HG03571 (cell line): ENCODE measurements around the gene RBM28.
"Not testable (repeated sequence)": the region's sequence is repeated elsewhere in the genome, so short reads cannot be mapped to it uniquely, and the experiment has no call there.

Source experiments
- ATAC-seq: cut with Tn5 transposase; IDR thresholded peaks from one replicate; pipeline ENCODE4 v1.9.1; 2021; ENCODE audit not compliant: unreplicated experiment

Gene RBM28

DNA sequence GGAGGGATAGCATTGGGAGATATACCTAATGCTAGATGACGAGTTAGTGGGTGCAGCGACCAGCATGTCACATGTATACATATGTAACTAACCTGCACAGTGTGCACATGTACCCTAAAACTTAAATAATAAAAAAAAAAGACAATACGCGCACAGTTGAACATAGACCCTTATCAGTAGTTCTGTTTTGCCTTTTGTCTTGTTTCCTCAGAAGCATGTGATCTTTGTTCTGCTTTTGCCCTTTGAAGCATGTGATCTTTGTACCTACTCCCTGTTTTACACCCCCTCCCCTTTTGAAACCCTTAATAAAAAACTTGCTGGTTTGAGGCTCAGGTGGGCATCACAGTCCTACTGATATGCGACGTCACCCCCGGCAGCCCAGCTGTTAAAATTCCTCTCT lies 45.7 kb downstream of the RBM28 start:
- not testable (repeated sequence) for ATAC-seq

DNA sequence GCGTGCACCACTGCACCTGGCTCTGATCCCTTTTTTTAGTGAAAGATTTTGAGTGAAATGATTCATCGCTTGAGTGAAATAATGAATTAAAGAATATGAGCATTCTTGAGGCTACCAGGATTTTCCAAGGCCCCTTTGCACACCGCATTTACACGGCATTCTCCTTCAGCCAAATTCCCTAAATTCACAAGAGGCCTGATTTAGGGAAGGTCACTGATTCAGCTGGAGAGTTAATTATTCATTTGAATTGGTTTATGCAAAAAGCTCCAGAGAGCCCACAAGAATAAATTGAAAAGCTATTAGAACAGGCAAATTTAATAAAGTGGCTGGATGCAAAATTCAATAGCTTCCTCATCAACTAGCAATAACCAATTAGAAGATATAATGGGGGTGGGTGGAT lies 56.2 kb downstream of the RBM28 start:
- no peak for ATAC-seq

DNA sequence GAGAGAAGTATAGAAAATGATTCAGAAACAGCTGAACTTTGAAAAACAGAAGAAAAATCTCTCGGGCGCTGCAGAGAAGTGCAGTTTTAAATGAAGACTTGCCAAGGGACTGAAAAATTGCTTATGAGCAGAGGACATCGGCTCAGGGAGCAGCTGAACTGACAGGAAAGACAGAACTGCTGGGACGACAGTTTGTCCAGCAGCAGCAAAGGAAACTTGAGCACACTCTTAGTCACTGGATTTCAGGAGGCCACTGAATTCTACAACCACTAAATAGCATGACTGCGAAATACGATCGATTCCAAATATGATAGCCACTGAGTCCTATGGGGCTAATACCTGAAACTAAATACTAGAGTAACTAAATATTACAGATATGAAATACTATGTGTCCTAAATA lies 59.6 kb downstream of the RBM28 start:
- no peak for ATAC-seq

DNA sequence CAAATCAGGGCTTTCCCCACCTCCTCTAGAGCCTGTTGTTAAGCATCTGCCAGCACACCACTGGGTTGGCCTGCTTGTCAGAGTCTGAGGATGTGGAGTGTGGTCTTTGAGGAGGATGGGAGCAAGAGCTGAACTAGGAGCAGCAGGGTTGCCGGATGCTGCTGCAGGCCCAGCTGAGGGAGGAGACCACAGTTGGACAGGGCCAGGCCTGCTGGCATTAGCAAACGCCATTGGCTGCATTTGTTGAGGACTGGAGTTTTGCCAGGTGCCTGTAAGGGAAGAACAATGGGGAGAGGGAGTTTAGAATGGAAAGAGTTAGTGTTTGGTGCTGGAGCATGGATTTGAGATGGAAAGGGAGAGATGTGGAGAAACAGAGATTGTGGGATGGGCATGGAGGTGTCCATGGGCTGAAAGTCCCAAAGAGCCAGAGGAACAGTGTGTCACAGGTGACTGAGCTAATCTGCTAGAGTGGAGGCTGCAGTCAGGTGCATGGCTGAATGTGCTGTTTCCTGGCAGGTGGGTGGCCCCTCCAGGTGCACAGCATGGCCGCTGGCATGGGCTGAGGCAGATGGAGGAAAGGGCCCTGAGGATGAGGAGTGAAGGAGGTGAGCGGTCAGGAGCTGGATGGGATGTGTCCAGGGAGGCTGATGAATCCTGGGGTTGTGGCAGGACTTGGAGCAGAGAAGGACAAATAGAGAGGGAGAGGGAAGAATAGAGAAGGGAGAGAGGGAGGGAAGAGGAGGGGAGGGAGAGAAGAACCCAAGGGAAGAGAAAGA lies 61.9 kb downstream of the RBM28 start:
- ATAC-seq = no peak

DNA sequence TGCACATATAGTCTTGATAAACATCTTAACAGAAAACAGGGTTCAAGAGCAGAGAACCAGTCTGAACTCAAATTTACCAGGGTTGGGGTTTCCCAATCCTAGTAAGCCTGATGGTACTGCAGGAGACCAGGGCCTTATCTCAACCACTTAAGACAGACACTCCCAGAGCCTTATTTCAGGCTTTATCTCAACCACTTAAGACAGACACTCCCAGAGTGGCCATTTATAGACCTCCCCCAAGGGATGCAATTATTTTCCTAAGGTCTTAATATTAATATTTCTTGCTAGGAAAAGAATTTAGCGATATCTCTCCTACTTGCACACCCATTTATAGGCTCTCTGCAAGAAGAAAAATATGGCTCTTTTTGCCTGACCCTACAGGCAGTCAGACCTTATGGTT lies 63.3 kb downstream of the RBM28 start:
- ATAC-seq = not testable (repeated sequence)

DNA sequence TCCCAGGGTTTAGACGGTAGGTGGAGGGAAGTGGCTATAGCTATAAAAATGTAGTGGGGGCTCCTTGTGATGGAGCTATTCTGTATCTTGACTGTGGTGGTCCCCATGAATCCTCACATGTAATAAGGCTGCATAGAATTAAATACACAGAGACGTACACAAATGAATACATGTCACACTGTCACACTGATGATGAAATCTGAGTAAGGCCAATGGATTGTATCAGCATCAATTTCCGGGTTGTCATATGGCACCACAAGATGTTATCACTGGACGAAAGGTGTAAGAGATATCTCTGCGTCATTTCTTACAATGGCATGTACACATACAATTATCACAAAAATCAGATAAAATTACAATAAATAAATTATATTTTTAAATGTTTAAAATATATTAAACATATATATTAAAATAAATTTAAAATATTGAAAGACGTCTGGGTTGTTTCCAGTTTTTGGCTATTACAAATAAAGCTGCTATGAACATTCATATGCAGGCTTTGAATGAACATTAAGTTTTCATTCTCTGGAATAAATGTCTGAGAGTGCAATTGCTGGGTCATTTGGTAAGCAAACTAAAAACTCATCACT lies 64.5 kb downstream of the RBM28 start:
- ATAC-seq = no peak

DNA sequence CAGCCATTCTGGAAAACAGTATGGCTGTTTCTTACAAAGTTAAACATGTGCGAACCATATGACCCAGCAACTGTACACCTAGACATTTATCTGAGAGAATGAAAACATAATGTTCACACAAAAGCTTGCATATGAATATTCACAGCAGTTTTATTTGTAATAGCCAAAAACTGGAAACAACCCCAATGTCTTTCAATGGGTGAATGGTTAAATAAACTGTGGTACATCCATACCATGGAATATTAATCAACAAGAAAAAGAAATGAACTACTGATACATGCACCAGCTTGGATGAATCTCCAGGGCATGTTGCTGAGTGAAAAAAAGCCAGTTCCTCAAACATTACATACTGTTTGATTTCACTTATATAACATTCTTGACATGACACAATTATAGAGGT lies 65.3 kb downstream of the RBM28 start:
- no peak for ATAC-seq

DNA sequence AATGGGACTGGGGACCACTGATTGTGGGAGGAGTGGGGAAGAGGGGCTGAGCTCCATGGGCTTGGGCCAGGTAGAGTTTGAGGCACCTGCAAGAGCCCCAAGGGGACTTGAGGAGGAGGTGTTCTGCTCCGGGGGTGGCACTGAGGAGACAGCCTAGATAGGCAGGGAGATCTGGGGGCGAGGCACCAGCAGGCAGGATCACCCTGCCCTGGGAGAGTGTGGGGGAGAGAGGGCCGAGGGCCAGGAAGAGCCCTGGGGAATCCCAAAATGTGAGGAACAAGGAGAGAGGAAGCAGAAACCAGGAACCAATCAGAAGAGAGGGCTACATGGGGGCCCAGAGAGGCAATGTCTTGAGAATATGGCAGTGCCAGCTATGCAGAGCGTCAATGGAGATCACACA lies 68.0 kb downstream of the RBM28 start:
- ATAC-seq = no peak

DNA sequence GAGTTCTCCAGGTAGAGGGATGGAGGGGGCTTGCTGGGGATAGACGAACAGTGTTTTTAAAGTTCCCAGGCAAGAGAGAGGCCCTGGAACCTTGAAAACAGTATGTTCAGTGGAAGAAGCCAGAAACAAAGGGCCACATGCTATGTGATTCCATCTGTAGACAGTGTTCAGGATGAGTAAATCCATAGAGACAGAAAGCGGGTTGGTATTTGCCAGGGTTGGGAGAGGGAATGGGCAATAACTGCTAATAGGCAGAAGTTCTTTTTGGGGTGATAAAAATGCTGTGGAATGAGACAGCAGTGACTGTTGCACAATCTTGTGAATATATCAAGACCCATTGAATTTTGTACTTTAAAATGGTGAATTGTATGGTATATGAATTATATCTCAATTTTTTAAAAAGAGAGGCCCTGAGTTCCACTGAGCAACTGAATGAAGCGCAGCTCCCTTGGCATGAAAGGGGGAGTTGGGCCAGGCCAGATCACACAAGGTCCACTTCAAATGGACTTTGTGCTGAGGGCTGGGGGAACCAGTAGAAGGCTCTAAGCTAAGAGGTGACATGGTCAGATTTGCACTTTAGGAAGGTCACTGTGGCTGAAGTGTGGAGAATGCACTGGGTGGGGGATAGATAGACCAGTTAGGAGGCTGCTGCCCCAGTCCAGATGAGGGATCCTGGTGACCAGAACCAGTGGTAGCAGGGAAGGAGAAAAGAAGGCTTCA lies 68.7 kb downstream of the RBM28 start:
- no peak for ATAC-seq

DNA sequence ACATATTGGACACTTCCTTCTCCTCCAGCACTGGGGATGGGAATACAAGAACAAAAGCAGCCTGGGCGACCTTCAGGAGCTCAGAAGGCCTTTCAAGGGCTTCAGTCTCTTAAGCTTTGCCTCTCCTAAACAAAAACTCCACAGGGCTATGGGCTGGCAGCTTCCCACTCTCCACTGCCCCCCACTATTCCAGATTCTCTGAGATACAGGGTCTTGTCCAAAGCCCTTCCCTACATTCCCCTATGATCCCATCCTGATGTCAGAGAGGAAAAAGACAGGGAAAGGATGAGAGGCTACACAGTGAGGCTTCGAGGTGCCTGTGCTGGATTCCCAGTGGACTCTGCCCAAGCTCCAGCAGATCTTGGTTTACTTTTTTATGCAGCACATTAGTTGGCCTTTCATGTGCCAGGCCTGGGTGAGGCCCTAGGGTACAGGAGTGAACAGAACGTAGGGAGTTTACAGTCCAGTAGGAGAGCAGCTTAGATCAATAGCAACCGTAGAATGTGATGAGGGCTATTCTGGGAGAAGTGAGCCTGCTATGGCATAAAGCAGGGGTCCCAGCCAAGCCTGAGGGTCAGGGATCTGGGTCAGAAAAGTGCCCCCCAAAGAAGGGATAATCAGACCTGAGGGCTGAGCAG lies 69.3 kb downstream of the RBM28 start:
- no peak for ATAC-seq

DNA sequence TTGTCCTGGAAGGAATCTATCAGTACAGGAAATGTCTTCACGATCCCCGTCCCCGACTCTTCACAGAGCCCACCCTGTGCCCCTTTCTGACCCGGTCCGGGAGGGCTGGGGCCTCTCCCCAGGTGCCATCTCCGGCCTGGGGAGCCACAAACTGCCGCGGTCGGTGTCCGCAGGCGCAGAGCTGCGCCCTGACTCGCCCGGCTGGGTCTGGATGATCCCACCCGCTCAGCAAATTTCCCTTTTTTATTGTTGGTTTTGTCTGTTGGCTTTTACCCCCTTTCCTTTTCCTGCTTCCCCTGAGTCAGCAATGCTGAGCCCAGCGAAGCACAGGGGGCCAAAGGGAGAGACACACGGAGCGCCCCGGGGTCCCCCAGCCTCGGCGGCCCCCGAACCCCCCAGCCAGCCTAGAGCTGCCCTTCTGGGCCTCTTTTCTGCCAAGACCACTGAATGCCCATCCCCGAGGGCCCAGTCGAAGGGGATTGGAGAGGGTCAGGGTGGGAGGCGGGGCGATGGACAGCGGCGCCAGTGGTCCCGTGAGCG lies 71.7 kb downstream of the RBM28 start:
- ATAC-seq = no peak

DNA sequence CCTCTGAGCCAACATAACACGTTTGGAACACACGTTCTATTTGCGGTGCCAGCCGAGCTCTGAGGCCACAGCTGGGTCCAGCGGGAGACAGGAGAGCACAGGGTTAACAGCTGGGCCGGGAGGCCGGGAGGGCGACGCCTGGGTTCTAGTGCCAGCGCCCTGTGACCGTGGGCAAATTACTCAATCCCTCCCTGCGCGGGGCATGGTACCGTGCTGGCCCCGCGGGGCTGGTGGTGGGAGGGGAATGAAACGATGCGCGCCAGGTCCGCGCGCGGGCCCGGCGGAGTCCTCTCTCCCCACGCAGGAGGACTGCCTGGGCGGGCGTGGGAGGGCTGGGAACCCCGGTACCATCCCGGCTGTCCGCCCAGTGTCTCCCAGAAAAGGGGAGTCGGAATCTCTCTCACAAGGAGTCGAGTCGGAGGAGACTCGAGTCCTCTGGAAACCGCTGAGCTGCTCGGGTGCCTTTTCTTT lies 72.2 kb downstream of the RBM28 start:
- ATAC-seq = no peak

DNA sequence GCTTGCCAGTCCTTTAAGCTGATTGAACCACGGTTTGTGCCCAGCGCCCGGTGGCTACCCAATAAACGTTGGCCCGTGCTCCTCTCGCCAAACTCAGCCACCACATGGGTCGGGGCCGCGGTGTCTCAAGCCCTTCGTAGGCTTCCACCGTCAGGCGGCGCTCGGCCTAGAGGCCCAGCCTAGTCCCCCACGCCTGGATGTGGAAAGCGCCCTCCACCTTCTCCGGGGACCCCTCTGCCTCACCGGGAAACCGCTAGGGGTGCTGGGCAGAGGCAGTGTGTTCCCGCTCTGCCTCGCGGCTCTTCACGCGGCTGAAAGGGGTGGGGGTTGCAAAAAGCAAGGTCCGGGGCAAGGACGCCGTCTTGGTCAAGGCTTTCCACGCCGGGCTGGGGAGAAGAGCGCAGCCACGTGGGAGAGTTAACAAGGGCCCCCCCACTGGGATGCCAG lies 72.9 kb downstream of the RBM28 start:
- ATAC-seq = no peak

DNA sequence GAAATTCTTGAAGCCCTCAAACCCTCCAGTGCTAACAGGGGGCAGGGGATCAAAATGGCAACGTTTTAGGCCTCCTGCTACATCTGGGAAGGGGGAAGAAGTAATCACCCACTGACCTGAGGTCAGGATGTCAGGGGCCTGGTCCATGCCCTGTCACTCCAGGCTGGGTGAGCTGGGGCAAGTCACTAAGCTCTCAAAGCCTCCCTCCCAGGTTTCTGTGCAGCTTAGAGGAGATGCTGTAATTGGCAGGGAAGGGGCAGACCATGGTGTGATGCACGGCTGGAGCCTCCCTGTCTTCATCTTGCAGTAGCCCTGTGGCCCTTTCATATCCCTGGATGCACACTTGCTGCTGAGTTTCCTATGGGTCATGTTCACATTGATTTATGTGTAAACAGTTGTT lies 75.5 kb downstream of the RBM28 start:
- no peak for ATAC-seq

DNA sequence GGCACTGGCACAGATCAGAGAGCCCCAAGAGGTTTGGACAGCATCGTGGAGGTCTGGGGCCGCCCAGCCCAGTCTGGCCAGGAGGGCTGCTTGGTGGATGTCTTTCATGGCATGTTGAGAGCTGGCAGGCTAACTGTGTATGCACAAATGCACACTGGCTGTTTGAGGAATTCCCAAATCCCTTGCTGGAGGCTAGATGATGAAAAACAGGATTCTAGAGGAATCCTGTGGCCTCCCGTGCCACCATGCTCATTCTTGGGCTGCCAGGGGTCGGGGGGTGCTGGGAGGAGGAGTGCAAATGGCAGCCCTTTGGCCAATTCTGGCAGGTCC lies 76.1 kb downstream of the RBM28 start:
- ATAC-seq = no peak

DNA sequence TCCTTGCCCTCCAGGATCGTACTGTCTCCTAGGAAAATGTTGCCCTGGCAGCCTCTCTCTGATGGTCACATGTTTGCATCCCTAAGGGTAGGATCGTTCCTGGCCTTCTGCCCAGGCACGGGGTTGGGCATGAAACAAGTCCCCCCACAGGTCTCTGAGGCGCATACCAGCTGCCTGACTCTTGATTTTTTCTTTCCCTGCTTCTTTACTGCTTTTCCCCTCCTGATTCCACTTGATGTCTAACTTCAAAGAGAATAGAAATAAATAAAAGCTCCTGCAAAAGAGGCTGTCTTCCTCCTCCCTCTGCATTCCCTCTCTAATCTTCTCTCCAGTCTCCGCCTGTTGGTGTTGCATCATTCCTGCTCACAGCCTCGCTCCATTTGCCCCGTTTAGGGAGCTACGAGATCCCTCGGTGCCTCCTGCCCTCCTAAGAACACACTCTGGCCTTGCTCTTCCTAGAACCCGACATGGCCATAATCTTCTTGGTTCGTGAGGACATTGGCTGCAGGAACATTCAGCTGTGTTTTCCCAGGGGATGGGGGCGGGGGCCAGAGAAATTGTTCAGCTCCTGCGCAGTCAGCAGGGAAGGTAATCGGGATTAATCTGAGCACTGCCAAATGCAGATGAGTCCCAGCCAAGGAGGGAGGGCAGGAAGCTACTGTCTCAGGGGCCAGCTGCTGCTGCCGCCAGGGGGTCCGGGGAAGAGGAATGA lies 76.7 kb downstream of the RBM28 start:
- ATAC-seq = no peak

DNA sequence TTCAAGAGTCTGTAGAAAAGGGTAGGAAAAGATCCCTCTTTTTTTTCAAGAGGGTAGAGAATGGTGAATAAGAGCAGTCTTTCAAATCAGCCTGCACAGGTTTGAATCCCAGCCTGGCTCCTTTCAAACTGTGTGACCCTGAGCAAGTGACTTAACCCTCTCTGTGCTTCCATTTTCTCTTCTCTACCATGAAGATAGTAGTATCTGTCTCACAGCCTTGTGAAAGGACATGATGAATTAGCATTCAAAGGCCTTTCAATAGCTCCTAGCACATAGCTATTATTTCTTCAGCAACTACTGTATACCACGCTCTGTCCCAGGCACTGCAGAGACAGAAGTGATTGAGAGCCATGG lies 77.2 kb downstream of the RBM28 start:
- ATAC-seq = no peak

DNA sequence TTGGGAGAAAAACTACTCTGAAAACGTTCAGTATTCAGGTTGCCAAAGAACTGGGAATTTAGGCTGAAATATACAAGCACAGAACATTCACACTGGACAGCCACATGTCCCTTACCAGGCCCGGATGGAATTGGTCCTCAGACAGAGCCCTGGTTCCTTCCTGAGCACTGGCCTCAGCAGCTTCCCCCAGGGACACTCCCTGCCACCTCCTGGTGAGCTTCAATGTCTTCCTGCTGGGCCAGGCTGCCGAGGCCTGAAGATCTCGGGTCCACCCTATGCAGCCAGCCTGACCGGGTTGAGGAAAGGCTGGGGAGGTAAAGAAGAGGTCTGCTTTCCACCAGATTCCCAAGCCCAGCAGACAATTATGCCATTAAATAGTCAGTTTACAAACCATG lies 77.8 kb downstream of the RBM28 start:
- ATAC-seq = no peak

DNA sequence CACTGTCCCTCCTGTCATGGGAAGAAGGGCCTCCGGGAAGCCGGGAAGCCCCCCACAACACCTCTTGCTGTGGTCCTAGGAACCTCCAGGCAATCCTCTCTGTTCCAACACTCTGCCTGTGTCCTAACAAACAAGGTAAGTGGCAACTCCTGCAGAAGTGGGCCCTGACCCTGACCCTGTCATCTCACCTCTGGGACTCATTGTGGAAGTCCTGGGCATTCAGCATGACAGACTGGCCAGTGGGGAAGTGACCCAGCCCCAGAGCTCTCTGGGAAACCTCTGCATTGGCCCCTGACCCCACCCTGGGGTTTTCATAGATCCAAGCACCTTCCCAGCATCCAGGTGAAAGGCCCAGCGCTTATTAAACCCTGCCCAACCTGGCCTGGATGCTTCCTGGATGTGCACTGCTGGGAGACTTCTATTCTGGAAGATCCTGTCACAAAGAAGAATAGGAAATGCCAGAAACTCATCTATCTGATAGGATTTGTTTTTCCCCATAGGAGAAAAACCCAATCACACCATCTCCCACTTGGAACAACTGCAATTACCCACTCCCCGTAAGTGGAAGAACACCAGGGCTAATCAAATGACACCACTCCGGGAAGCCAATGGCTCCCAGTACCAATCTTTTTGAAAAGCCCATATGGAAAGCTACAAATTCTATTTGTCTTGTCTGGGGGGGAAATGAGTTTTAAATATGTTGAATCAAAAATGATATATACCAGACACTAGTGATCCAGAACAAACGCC lies 78.4 kb downstream of the RBM28 start:
- no peak for ATAC-seq

DNA sequence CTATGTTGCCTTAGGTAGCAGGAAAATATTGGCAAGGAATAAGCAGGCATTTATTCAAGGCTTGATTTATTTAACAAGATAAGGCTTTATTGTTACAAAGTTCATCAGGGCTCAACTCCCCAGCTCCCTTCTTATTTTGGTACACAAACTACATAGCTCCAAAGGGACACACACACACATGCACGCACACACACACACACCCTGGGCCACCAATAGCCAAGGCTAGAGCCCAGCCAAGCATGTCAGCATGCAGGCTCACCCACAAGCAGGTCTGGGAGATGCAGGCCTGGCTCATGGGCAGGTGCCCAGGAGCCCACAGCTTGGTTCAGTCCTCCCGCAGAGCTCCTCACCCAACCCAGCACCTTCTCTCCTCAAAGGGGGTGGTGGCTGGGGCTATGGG lies 79.2 kb downstream of the RBM28 start:
- ATAC-seq = no peak
